A673 (cell line): Measurements from ENCODE around the gene SH2D4B. TPM values are rescaled to one million over a fixed set of nuclear protein-coding genes. Genes with fewer than 3 reads are reported as not detected.

Experiments used
- BruUV-seq: library from RNA; stranded (reverse); fragments of 400-500 nt; replicated peaks from 2 replicates; lab custom pipeline; 2021; lab: Mats Ljungman, UMichigan
- CTCF ChIA-PET: fragments of 300-600 bp; sonication (Branson Sonifier 250); formaldehyde crosslinking; loops from one replicate; lab custom pipeline; 2022; ENCODE audit warnings: antibody characterized with exemption; lab: Charles Lee
- POLR2A ChIA-PET: fragments of 300-600 bp; sonication (Branson Sonifier 250); formaldehyde crosslinking; loops from one replicate; lab custom pipeline; 2022; ENCODE audit warnings: antibody characterized with exemption; ENCODE audit not compliant: low non-redundant PET; lab: Charles Lee
- DNase-seq: peaks from one replicate; pipeline ENCODE4 v3.0.0-alpha.2; 2015; ENCODE audit warnings: low spot score
- H3K27ac ChIP-seq: fragments of 200-600 bp; sonication (generic); 2 replicates; pipeline ENCODE4 v1.5.1; 2016; ENCODE audit warnings: mixed run types, low read depth, mild to moderate bottlenecking, mixed read lengths, antibody characterized with exemption, low read length; ENCODE audit not compliant: poor library complexity, severe bottlenecking
- H3K27me3 ChIP-seq: fragments of 200-600 bp; sonication (generic); replicated peaks from 2 replicates; pipeline ENCODE4 v1.6.1; 2017; ENCODE audit warnings: mixed run types, low read depth, mild to moderate bottlenecking, mixed read lengths, antibody characterized with exemption, low read length; ENCODE audit not compliant: insufficient read depth, poor library complexity
- H3K36me3 ChIP-seq: fragments of 200-600 bp; sonication (generic); 2 replicates; pipeline ENCODE4 v1.6.1; 2016; ENCODE audit warnings: mixed run types, mild to moderate bottlenecking, mixed read lengths, antibody characterized with exemption, low read length; ENCODE audit not compliant: insufficient read depth, poor library complexity, severe bottlenecking
- H3K4me1 ChIP-seq: fragments of 200-600 bp; sonication (generic); 2 replicates; pipeline ENCODE4 v1.6.1; 2017; ENCODE audit warnings: mixed run types, mild to moderate bottlenecking, mixed read lengths, antibody characterized with exemption, low read length; ENCODE audit not compliant: insufficient read depth, poor library complexity, severe bottlenecking
- H3K4me3 ChIP-seq: fragments of 200-600 bp; sonication (generic); 2 replicates; pipeline ENCODE4 v1.5.1; 2016; ENCODE audit warnings: low read depth, mixed run types, mild to moderate bottlenecking, mixed read lengths, low read length; ENCODE audit not compliant: poor library complexity, severe bottlenecking
- H3K9me3 ChIP-seq: fragments of 200-600 bp; sonication (generic); 2 replicates; pipeline ENCODE4 v1.6.1; 2016; ENCODE audit warnings: mixed run types, low read depth, mild to moderate bottlenecking, mixed read lengths, antibody characterized with exemption, low read length; ENCODE audit not compliant: poor library complexity, severe bottlenecking
- CTCF ChIP-seq: fragments of 300-800, 200-600 bp; sonication (generic); conservative IDR thresholded peaks from 2 replicates; pipeline ENCODE4 v1.5.1; 2017; ENCODE audit warnings: low read depth, mild to moderate bottlenecking, antibody characterized with exemption, low read length, moderate library complexity, mixed read lengths
- EZH2 ChIP-seq: fragments of 200-600 bp; sonication (generic); IDR thresholded peaks from 2 replicates; pipeline ENCODE4 v1.6.1; 2017; ENCODE audit warnings: borderline replicate concordance, low read depth, mild to moderate bottlenecking, mixed read lengths, antibody characterized with exemption, low read length; ENCODE audit not compliant: poor library complexity, severe bottlenecking
- intact Hi-C: fragments of 100-400 bp; cut with micrococcal nuclease; formaldehyde crosslinking; loops from one replicate; pipeline ENCODE4 v1.10.0; 2022; ENCODE audit not compliant: unreplicated experiment
- total RNA-seq: library from RNA; stranded (reverse); gene quantifications from 2 replicates; pipeline ENCODE4 v1.2.3, GENCODE V29; 2021

SH2D4B gene
- total RNA-seq, 1 experiment from 2014 or later, result 0.19 TPM

GRCh38 chr10:80504158-80504811, 33.4 kb upstream of the SH2D4B start:
- CTCF ChIA-PET, result interaction anchor here (3.7 kb wide), 1 partner anchor 58 kb away, joined by 58 read pairs; no protein-coding TSS in a partner anchor
- TF ChIP-seq EZH2, result no peak
- TF ChIP-seq CTCF, result no peak
- Histone ChIP-seq H3K36me3 (no peaks in the 10 kb centered on the region), H3K4me1 (no peaks in the 10 kb centered on the region), H3K27me3 (no peaks in the 10 kb centered on the region), H3K27ac (no peak overlapping the region), H3K9me3 (no peaks in the 10 kb centered on the region), H3K4me3 (no peak overlapping the region)
- intact Hi-C loops, result no loop called here
- DNase-seq, result no peak
- BruUV-seq, result no TSS peak
- POLR2A ChIA-PET, result no interaction called here

GRCh38 chr10:80504897-80505465, 32.7 kb upstream of the SH2D4B start:
- Histone ChIP-seq H3K27ac (no peak overlapping the region), H3K27me3 (no peaks in the 10 kb centered on the region), H3K4me3 (no peak overlapping the region), H3K36me3 (no peaks in the 10 kb centered on the region), H3K4me1 (no peaks in the 10 kb centered on the region), H3K9me3 (no peaks in the 10 kb centered on the region)
- CTCF ChIA-PET, result interaction anchor here (1.0 to 3.7 kb wide), 4 partner anchors 11 to 122 kb away, joined by 7 to 58 read pairs (median 12); no protein-coding TSS in a partner anchor
- intact Hi-C loops, result loop anchor here (1.0 to 5.0 kb wide), 3 partner anchors 43 to 122 kb away; no protein-coding TSS in a partner anchor
- POLR2A ChIA-PET, result no interaction called here
- TF ChIP-seq EZH2, result no peak
- no peak for TF ChIP-seq CTCF
- BruUV-seq, result no TSS peak
- no peak for DNase-seq

- intact Hi-C loops, result loop anchor here (5.0 kb wide), 1 partner anchor 44 kb away; no protein-coding TSS in a partner anchor
- TF ChIP-seq CTCF, result no peak
- no peak for TF ChIP-seq EZH2
- POLR2A ChIA-PET, result no interaction called here
- BruUV-seq, result no TSS peak
- no peaks in the 10 kb centered on the region for H3K9me3 ChIP-seq
- no peak overlapping the region for H3K27ac ChIP-seq
- no peaks in the 10 kb centered on the region for H3K4me1 ChIP-seq
- no peak for DNase-seq
- no peak overlapping the region for H3K4me3 ChIP-seq
- CTCF ChIA-PET, result interaction anchor here (0.5 to 3.7 kb wide), 10 partner anchors 13 to 124 kb away, joined by 3 to 58 read pairs (median 5); partner anchors contain the start of gene TSPAN14
- H3K36me3 ChIP-seq, result peaks cover 4% of the 10 kb centered on the region
- H3K27me3 ChIP-seq, result no peaks in the 10 kb centered on the region
Measured at GRCh38 chr10:80506189-80506575, 31.5 kb upstream of the SH2D4B start.
